Left colon (tissue), 2 donors: ENCODE results near the gene SART1. TPM values are rescaled to one million over a fixed set of nuclear protein-coding genes. Genes with fewer than 3 reads are reported as not detected.

Experiments
- total RNA-seq, 2 donors: library from RNA; stranded (reverse); fragmentation: NEBNext Ultra II Directional; extraction: Animal tissue kit (Norgen Biotek cat#: 25700); gene quantifications; one replicate each; pipeline ENCODE4 v1.2.1, GENCODE V29; 2021
- donor health status: DM: no; HTN: no; CAD: no.
- donor health status: DM: yes; HTN: yes; CAD: no.

The SART1 gene
- total RNA-seq, 2 donors from 2014 or later: 41.1 to 46.4 TPM

Other genes starting within 250 kb of the SART1 start
- gene KAT5, start 249.5 kb upstream of the SART1 start, total RNA-seq: 10 to 100 TPM; 70.8 to 72.3 TPM
- 10 to 100 TPM; 23.7 to 31.2 TPM for gene RNASEH2C, start 240.9 kb upstream of the SART1 start, total RNA-seq
- gene AP5B1, start 180.8 kb upstream of the SART1 start, total RNA-seq: 10 to 100 TPM; 21.7 to 22.4 TPM
- 10 to 100 TPM; 29.5 to 35.9 TPM for gene OVOL1, start 174.7 kb upstream of the SART1 start, total RNA-seq
- 1 to 10 TPM; 1.6 to 3.8 TPM for gene SNX32, start 127.8 kb upstream of the SART1 start, total RNA-seq
- 1,000 to 10,000 TPM; 1,740 to 2,016 TPM for gene CFL1, start 103.6 kb upstream of the SART1 start, total RNA-seq
- 10 to 100 TPM; 55.7 to 63.4 TPM for gene MUS81, start 101.3 kb upstream of the SART1 start, total RNA-seq
- gene EFEMP2, start 88.9 kb upstream of the SART1 start, total RNA-seq: 10 to 100 TPM in 1 of 2 donors, 1 to 10 TPM in 1; 4.5 to 21.4 TPM
- gene CTSW, start 81.9 kb upstream of the SART1 start, total RNA-seq: 1 to 10 TPM; 1.5 to 2.4 TPM
- gene FIBP, start 73.3 kb upstream of the SART1 start, total RNA-seq: 10 to 100 TPM; 47.7 to 49.6 TPM
- gene CCDC85B, start 71.1 kb upstream of the SART1 start, total RNA-seq: 1 to 10 TPM; 7.1 to 8.6 TPM
- gene FOSL1, start 61.3 kb upstream of the SART1 start, total RNA-seq: 1 to 10 TPM; 1.1 to 1.8 TPM
- gene C11orf68, start 42.7 kb upstream of the SART1 start, total RNA-seq: 10 to 100 TPM; 18.6 to 29.3 TPM
- gene DRAP1, start 42.3 kb upstream of the SART1 start, total RNA-seq: 10 to 100 TPM; 47.3 to 53.4 TPM
- gene TSGA10IP, start 16.3 kb upstream of the SART1 start, total RNA-seq: not detected
- gene EIF1AD, start 40.4 kb downstream of the SART1 start, total RNA-seq: 10 to 100 TPM; 21.6 to 31.3 TPM
- gene BANF1, start 40.8 kb downstream of the SART1 start, total RNA-seq: 100 to 1,000 TPM; 103 to 111 TPM
- gene CST6, start 50.3 kb downstream of the SART1 start, total RNA-seq: not detected
- under 1 TPM in 1 of 2 donors, not detected in 1; 0.39 TPM for gene CATSPER1, start 64.7 kb downstream of the SART1 start, total RNA-seq
- not detected for gene GAL3ST3, start 87.4 kb downstream of the SART1 start, total RNA-seq
- 100 to 1,000 TPM; 123 to 131 TPM for gene SF3B2, start 90.6 kb downstream of the SART1 start, total RNA-seq
- gene PACS1, start 108.5 kb downstream of the SART1 start, total RNA-seq: 10 to 100 TPM; 17.1 to 19.2 TPM